GM06990 (cell line): ENCODE results near the gene ALPI.

ENCODE experiments used
- DNase-seq: peaks from one replicate; pipeline ENCODE4 v3.0.0-alpha.2; 2011; ENCODE audit not compliant: insufficient read length; ENCODE audit errors: extremely low read depth
- H3K27me3 ChIP-seq: replicated peaks from 2 replicates; pipeline ENCODE4 v1.6.0; 2011; ENCODE audit warnings: low read length; ENCODE audit not compliant: control insufficient read depth, insufficient read depth
- H3K36me3 ChIP-seq: 2 replicates; pipeline ENCODE4 v1.5.1; 2011; ENCODE audit warnings: low read length; ENCODE audit not compliant: control insufficient read depth, insufficient read depth
- H3K4me3 ChIP-seq: replicated peaks from 2 replicates; pipeline ENCODE4 v1.5.1; 2011; ENCODE audit warnings: low read depth, mild to moderate bottlenecking, control low read depth, low read length
- TF ChIP-seq, protein P1 (sequence below): IDR thresholded peaks from 2 replicates; pipeline ENCODE4 v1.5.1; 2011; ENCODE audit warnings: low read length, control low read depth, mild to moderate bottlenecking, inconsistent platforms; ENCODE audit not compliant: insufficient read depth, poor library complexity, severe bottlenecking

The ALPI gene

GRCh38 chr2:232417489-232417888, 38.5 kb upstream of the ALPI start:
- H3K4me3 ChIP-seq, result no peak overlapping the region
- no peaks in the 10 kb centered on the region; the same call in 1 of the 2 replicates for H3K27me3 ChIP-seq
- no peak for DNase-seq
- TF ChIP-seq, protein P1, sequence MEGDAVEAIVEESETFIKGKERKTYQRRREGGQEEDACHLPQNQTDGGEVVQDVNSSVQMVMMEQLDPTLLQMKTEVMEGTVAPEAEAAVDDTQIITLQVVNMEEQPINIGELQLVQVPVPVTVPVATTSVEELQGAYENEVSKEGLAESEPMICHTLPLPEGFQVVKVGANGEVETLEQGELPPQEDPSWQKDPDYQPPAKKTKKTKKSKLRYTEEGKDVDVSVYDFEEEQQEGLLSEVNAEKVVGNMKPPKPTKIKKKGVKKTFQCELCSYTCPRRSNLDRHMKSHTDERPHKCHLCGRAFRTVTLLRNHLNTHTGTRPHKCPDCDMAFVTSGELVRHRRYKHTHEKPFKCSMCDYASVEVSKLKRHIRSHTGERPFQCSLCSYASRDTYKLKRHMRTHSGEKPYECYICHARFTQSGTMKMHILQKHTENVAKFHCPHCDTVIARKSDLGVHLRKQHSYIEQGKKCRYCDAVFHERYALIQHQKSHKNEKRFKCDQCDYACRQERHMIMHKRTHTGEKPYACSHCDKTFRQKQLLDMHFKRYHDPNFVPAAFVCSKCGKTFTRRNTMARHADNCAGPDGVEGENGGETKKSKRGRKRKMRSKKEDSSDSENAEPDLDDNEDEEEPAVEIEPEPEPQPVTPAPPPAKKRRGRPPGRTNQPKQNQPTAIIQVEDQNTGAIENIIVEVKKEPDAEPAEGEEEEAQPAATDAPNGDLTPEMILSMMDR, result no peak
- no peaks in the 10 kb centered on the region for H3K36me3 ChIP-seq

GRCh38 chr2:232418056-232418455, 37.9 kb upstream of the ALPI start:
- Histone ChIP-seq H3K27me3 (no peaks in the 10 kb centered on the region; the same call in 1 of the 2 replicates), H3K4me3 (no peak overlapping the region), H3K36me3 (no peaks in the 10 kb centered on the region)
- TF ChIP-seq, protein P1, result no peak
- DNase-seq, result no peak

GRCh38 chr2:232418466-232419244, 37.3 kb upstream of the ALPI start:
- Histone ChIP-seq H3K36me3 (no peaks in the 10 kb centered on the region), H3K4me3 (no peak overlapping the region), H3K27me3 (no peaks in the 10 kb centered on the region; the same call in 1 of the 2 replicates)
- TF ChIP-seq, protein P1, result no peak
- no peak for DNase-seq

DNA sequence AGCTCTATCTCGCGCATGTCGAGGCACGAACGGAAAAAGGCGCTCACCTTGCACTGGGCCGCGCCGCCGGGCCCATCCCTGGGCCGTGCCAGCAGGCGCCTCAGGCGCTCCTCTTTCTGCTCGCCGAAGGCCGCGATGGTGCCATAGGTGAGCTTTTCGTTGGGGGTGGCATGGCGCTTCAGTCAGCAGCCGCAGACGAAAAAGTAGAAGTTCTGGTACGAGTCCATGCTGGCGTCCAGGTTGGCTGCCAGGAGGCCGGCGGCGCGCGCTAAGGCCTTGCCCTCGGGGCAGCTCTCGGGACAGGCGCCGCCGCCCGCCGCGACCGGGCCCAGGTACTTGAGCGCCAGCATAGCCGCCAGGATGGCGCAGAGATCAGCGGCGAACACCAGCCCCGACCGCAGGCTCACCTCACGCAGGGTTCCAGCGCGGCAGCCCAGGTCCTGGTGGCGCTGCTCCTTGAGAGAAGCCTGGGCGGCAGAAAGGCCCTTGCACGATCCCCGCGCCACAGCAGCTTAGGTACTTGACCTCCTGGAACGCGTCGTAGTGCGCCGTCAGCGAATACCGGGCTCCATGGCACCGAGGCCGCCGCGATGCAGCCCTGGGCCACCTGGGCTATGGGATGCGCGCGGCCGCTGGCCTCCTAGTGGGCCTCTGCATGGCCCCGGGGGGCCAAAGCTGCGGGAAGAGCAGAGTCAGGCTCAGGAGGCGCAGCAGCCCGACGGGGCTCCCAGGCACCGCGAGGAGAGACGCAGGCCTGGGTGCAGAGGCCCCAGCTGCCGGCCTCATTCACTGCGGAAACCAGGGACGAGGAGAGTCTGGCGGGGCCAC, 36.5 kb upstream of the ALPI start:
- no peaks in the 10 kb centered on the region for H3K36me3 ChIP-seq
- TF ChIP-seq, protein P1, result no peak
- no peak overlapping the region for H3K4me3 ChIP-seq
- DNase-seq, result no peak
- H3K27me3 ChIP-seq, result no peaks in the 10 kb centered on the region; the same call in 1 of the 2 replicates

GRCh38 chr2:232420073-232420454, 35.9 kb upstream of the ALPI start:
- DNase-seq, result no peak
- Histone ChIP-seq H3K4me3 (no peak overlapping the region), H3K36me3 (no peaks in the 10 kb centered on the region), H3K27me3 (no peaks in the 10 kb centered on the region; the same call in 1 of the 2 replicates)
- TF ChIP-seq, protein P1, result no peak
